GM20000 (cell line): ENCODE results near the gene PDZD8.

ENCODE experiments used
- DNase-seq: peaks from one replicate; pipeline ENCODE4 v3.0.0; 2012; ENCODE audit warnings: low spot score
- CTCF ChIP-seq: IDR thresholded peaks from 2 replicates; pipeline ENCODE4 v1.5.1; 2012; ENCODE audit warnings: mild to moderate bottlenecking, control low read depth; ENCODE audit errors: extremely low read depth, missing control alignments

PDZD8 gene

GRCh38 chr10:117386805-117387204, 11.6 kb upstream of the PDZD8 start:
- TF ChIP-seq CTCF = no peak
- DNase-seq = no peak

GRCh38 chr10:117382861-117383260, 7.6 kb upstream of the PDZD8 start:
- DNase-seq = no peak
- no peak for TF ChIP-seq CTCF

GRCh38 chr10:117374506-117375359, 507 bp downstream of the PDZD8 start:
- peak; percentile 51 for DNase-seq
- TF ChIP-seq CTCF = no peak

GRCh38 chr10:117373823-117374505, 1.3 kb downstream of the PDZD8 start:
- DNase-seq = peak; percentile 42
- no peak for TF ChIP-seq CTCF

GRCh38 chr10:117370205-117370604, 5.0 kb downstream of the PDZD8 start:
- TF ChIP-seq CTCF = no peak
- DNase-seq = no peak

GRCh38 chr10:117367718-117368117, 7.5 kb downstream of the PDZD8 start:
- TF ChIP-seq CTCF = no peak
- DNase-seq = no peak

GRCh38 chr10:117366741-117367140, 8.5 kb downstream of the PDZD8 start:
- DNase-seq = no peak
- TF ChIP-seq CTCF = no peak
